ENCODE results near the gene LRTM2.

The LRTM2 gene

DNA sequence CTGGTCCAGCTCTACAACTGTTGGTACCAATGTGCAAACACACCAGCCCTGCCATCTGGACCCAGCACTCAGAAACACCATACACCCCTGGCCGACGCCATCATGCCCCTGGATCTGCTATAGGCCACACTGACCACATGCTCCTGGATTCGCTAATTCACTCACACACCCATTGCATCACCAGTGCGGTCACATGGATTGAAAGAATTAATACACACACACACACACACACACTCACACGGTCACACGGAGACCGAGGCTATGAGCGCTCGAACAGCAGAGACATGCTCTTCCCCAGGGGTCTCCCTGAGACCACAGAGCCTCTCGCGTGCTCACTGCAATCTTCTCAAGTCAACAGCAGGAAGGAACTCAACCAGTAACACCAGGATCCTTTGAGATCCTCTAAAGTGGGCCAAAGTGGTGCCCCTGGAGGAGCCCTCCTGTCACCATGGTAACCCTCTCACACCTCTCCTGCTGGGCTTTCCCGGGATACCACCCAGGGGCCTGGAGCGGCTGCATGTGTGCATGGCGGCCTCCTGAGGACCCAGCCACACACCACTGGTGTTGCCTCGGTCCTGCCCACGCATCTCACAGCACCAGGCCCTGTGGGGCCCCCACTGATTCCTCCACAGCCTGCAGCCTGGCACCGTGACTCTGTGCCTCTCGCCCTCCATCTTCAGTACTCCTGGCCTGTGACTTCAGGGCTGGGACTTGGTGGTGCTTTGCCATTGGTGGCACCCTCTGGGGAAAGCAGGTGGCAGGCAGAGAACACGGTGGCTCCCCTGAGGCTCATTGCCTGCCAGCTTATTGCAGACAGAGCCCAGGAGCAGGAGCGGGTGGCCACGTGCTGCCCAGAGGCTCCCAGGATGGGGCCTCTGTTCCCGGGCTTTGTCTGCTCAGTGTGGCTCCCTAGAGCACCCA is 15.1 kb downstream of the LRTM2 start (continued):
- TF ChIP-seq, protein P1, sequence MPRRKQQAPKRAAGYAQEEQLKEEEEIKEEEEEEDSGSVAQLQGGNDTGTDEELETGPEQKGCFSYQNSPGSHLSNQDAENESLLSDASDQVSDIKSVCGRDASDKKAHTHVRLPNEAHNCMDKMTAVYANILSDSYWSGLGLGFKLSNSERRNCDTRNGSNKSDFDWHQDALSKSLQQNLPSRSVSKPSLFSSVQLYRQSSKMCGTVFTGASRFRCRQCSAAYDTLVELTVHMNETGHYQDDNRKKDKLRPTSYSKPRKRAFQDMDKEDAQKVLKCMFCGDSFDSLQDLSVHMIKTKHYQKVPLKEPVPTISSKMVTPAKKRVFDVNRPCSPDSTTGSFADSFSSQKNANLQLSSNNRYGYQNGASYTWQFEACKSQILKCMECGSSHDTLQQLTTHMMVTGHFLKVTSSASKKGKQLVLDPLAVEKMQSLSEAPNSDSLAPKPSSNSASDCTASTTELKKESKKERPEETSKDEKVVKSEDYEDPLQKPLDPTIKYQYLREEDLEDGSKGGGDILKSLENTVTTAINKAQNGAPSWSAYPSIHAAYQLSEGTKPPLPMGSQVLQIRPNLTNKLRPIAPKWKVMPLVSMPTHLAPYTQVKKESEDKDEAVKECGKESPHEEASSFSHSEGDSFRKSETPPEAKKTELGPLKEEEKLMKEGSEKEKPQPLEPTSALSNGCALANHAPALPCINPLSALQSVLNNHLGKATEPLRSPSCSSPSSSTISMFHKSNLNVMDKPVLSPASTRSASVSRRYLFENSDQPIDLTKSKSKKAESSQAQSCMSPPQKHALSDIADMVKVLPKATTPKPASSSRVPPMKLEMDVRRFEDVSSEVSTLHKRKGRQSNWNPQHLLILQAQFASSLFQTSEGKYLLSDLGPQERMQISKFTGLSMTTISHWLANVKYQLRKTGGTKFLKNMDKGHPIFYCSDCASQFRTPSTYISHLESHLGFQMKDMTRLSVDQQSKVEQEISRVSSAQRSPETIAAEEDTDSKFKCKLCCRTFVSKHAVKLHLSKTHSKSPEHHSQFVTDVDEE (CRISPR knock-in tag; IDR thresholded peaks at IDR 0.05), result no peak
- TF ChIP-seq ISL1 (CRISPR knock-in tag; IDR thresholded peaks at IDR 0.05), result no peak

DNA sequence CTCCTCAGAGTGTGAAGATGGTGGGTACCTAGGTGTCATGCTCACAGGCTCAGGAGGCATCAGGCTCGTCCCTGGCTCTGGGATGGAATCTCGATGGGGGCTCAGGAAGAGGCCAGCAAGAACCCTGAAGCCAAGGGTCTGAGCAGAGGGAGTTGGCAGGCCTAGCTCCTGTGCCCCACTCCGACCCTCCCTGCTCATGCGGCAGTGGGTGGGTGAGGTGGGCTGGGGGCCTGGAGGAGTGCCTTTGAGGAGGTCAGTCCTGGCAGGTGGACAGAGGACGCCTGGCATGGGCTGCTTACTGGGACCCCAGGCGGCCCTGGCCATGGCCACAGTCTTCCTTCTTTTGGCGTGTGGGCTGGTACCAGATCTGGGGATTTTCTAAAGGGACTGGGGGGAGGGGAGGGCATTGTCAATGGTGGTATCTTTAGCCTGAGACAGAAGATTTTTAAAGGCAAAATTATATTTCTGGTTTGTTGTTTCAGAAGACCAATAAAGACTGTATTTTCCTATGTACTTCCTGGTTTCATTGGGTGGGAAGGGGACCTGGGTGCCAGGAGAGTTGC is 16.0 kb downstream of the LRTM2 start:
- ATAC-seq, result no peak
- no peak for TF ChIP-seq OSR1 (CRISPR knock-in tag; IDR thresholded peaks at IDR 0.05)

DNA sequence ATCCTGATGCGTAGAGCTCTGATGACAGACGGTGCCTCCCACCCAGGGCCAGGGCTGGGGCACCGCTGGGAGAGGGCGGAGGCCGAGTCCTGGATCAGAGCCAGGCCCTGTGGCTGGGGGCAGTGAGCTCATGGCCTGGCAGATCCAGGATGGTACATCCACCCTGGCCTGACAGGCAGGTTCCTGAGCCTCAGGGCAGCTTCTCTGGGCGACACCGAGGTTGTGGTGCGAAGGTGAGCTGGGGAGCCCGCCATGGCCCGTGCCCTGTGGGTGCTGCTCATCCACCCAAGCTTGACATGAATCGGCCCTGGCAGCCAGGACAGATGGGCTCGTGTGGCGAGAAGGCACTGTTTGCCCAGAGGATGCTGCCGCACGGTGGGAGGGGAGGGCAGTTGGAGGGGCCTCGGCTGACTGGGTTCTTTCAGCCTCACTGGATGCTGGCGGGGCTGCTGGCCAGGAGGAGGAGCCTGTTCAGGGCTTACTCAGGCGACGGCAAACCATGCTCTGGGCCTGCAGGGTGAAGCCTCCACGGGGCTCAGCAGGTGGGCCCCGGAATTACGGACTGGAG is 16.6 kb downstream of the LRTM2 start:
- TF ChIP-seq BACH2 (CRISPR knock-in tag; IDR thresholded peaks at IDR 0.05; ENCODE audit: borderline replicate concordance) (no peak), ESRRG (CRISPR knock-in tag; IDR thresholded peaks at IDR 0.05) (no peak), TCF4 (CRISPR knock-in tag; IDR thresholded peaks at IDR 0.05; ENCODE audit: borderline replicate concordance) (no peak), PPARA (CRISPR knock-in tag; IDR thresholded peaks at IDR 0.05; ENCODE audit: borderline replicate concordance) (no peak), ZFP3 (CRISPR knock-in tag; IDR thresholded peaks at IDR 0.05) (no peak), SNAI2 (CRISPR knock-in tag; IDR thresholded peaks at IDR 0.05) (no peak), TOX (CRISPR knock-in tag; IDR thresholded peaks at IDR 0.05; ENCODE audit: borderline replicate concordance) (no peak), ZC3H10 (CRISPR knock-in tag; IDR thresholded peaks at IDR 0.05) (no peak), OSR1 (CRISPR knock-in tag; IDR thresholded peaks at IDR 0.05) (no peak), ZFP30 (CRISPR knock-in tag; IDR thresholded peaks at IDR 0.05) (no peak), RARB (CRISPR knock-in tag; IDR thresholded peaks at IDR 0.05) (no peak), ZNF565 (CRISPR knock-in tag; conservative IDR thresholded peaks at IDR 0.05; ENCODE audit: low read depth) (no peak), ZNF8 (CRISPR knock-in tag; IDR thresholded peaks at IDR 0.05) (no peak), ARNTL (CRISPR knock-in tag; IDR thresholded peaks at IDR 0.05; ENCODE audit: borderline replicate concordance, low read depth) (no peak)
- TF ChIP-seq, protein P2, sequence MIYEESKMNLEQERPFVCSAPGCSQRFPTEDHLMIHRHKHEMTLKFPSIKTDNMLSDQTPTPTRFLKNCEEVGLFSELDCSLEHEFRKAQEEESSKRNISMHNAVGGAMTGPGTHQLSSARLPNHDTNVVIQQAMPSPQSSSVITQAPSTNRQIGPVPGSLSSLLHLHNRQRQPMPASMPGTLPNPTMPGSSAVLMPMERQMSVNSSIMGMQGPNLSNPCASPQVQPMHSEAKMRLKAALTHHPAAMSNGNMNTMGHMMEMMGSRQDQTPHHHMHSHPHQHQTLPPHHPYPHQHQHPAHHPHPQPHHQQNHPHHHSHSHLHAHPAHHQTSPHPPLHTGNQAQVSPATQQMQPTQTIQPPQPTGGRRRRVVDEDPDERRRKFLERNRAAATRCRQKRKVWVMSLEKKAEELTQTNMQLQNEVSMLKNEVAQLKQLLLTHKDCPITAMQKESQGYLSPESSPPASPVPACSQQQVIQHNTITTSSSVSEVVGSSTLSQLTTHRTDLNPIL (CRISPR knock-in tag; IDR thresholded peaks at IDR 0.05; ENCODE audit: low read depth), result no peak
- TF ChIP-seq, protein P3, sequence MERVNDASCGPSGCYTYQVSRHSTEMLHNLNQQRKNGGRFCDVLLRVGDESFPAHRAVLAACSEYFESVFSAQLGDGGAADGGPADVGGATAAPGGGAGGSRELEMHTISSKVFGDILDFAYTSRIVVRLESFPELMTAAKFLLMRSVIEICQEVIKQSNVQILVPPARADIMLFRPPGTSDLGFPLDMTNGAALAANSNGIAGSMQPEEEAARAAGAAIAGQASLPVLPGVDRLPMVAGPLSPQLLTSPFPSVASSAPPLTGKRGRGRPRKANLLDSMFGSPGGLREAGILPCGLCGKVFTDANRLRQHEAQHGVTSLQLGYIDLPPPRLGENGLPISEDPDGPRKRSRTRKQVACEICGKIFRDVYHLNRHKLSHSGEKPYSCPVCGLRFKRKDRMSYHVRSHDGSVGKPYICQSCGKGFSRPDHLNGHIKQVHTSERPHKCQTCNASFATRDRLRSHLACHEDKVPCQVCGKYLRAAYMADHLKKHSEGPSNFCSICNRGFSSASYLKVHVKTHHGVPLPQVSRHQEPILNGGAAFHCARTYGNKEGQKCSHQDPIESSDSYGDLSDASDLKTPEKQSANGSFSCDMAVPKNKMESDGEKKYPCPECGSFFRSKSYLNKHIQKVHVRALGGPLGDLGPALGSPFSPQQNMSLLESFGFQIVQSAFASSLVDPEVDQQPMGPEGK (CRISPR knock-in tag; IDR thresholded peaks at IDR 0.05; ENCODE audit: borderline replicate concordance), result no peak
- TF ChIP-seq, protein P1 (CRISPR knock-in tag; IDR thresholded peaks at IDR 0.05), result no peak
- TF ChIP-seq, protein P4, sequence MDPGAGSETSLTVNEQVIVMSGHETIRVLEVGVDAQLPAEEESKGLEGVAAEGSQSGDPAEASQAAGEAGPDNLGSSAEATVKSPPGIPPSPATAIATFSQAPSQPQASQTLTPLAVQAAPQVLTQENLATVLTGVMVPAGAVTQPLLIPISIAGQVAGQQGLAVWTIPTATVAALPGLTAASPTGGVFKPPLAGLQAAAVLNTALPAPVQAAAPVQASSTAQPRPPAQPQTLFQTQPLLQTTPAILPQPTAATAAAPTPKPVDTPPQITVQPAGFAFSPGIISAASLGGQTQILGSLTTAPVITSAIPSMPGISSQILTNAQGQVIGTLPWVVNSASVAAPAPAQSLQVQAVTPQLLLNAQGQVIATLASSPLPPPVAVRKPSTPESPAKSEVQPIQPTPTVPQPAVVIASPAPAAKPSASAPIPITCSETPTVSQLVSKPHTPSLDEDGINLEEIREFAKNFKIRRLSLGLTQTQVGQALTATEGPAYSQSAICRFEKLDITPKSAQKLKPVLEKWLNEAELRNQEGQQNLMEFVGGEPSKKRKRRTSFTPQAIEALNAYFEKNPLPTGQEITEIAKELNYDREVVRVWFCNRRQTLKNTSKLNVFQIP (CRISPR knock-in tag; IDR thresholded peaks at IDR 0.05; ENCODE audit: borderline replicate concordance, low read depth), result no peak
- ATAC-seq, result peak; percentile 11; the same call in 1 of the 3 replicates

Data from SK-N-SH treated with all-trans-retinoic acid at 6 μM for 48 hours (cell line).